IPS-11a (cell line): Measurements from ENCODE around the gene DDR2.
"Not testable (repeated sequence)": the region's sequence is repeated elsewhere in the genome, so short reads cannot be mapped to it uniquely, and the experiment has no call there.

Experiments used
- H3K4me3 ChIP-seq: one replicate; pipeline ENCODE4 v1.5.1; 2013; ENCODE audit warnings: low read depth, low read length, control low read depth

The DDR2 gene

GRCh38 chr1:162632217-162632666 lies at the start of gene DDR2:
TSS of gene DDR2 (plus strand) at chr1:162632464. CDS start at chr1:162719064, 86,600 bp downstream.
- peak within 1 kb of the TSS; percentile 58 for H3K4me3 ChIP-seq

GRCh38 chr1:162582901-162583300 lies 49.4 kb upstream of the DDR2 start:
- H3K4me3 ChIP-seq = not testable (repeated sequence)

DNA sequence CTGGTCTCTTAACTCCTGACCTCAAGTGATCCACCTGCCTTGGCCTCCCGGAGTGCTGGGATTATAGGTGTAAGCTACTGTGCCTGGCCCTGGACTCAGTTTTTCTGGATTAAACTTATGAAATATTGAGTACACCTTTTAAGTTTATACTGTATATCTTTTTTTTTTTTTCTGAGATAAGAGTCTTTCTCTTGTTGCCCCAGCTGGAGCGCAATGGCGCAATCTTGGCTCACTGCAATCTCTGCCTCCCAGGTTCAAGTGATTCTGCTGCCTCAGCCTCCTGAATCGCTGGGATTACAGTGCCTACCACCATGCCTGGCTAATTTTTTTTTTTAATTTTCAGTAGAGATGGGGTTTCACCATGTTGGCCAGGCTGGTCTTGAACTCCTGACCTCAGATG lies 47.2 kb upstream of the DDR2 start:
- not testable (repeated sequence) for H3K4me3 ChIP-seq

GRCh38 chr1:162587347-162587746 lies 44.9 kb upstream of the DDR2 start:
- H3K4me3 ChIP-seq = no peak overlapping the region

- no peak overlapping the region for H3K4me3 ChIP-seq
Measured at GRCh38 chr1:162587761-162588260, 44.5 kb upstream of the DDR2 start.

DNA sequence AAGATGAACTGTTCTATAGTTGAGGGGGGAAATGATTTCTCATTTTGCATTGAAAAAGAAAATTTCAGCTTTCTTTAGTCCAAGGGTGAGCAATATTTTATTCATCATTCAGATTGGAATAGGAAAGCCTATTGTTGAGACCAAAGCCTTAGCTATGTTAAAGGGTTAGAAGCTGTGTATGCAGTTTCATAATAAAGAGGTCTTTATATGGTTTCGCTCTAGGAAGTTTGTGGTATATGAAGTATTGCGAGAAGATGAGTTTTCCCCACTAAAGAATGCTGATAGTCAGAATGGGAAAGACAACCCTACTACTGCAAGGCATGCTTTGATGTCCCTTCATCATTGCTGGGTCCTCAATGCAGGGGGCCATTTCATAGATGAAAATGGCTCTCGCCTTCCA lies 42.2 kb upstream of the DDR2 start:
- no peak overlapping the region for H3K4me3 ChIP-seq

DNA sequence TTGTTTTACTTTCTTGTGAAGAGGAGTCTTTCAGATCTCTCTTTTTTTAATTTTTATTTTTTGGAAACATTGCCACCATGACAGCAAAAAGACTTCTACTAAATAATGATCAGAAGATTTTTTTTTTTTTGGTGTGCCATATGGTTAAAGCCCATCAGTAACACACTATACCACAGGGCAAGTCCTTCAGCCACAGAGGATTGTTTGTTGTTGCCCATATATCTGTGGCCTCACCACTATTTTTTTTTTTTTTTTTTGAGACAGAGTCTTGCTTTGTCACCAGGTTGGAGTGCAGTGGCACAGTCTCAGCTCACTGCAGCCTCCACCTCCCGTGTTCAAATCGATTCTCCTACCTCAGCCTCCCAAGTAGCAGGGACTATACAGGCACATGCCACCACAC lies 41.6 kb upstream of the DDR2 start:
- no peak overlapping the region for H3K4me3 ChIP-seq

DNA sequence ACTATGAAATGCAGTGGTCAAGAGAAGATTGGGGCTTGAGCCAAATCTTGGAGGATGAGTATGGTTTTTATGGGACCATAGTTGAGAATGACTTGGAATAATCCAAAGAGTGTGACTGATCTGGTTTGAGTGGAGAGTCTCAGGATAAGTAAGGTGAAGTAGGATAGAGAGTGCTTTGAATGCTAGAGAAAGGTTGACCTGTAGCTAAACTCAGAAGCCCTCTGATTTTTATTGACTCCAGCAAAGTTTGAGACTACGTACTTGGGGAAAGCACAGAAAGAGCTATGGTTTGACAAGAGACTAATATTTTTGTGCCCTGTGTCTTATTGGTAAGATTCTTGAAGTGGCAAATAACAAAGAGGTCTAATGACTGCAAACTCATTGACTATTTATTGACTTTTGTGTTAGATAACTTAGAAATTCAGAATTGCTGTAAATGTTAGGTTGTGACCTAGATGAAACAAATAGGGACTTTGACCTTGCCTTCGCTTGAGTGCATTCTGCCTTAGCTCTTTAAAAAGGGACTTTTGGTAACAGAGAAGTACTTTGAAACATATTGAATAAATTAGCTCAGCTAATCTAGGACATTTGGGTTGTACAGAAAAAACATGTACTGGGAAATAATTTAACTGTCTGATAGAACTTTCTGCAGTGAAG lies 35.6 kb upstream of the DDR2 start:
- no peak overlapping the region for H3K4me3 ChIP-seq

GRCh38 chr1:162599451-162599850 lies 32.8 kb upstream of the DDR2 start:
- no peak overlapping the region for H3K4me3 ChIP-seq

GRCh38 chr1:162603117-162603516 lies 29.1 kb upstream of the DDR2 start:
- not testable (repeated sequence) for H3K4me3 ChIP-seq

DNA sequence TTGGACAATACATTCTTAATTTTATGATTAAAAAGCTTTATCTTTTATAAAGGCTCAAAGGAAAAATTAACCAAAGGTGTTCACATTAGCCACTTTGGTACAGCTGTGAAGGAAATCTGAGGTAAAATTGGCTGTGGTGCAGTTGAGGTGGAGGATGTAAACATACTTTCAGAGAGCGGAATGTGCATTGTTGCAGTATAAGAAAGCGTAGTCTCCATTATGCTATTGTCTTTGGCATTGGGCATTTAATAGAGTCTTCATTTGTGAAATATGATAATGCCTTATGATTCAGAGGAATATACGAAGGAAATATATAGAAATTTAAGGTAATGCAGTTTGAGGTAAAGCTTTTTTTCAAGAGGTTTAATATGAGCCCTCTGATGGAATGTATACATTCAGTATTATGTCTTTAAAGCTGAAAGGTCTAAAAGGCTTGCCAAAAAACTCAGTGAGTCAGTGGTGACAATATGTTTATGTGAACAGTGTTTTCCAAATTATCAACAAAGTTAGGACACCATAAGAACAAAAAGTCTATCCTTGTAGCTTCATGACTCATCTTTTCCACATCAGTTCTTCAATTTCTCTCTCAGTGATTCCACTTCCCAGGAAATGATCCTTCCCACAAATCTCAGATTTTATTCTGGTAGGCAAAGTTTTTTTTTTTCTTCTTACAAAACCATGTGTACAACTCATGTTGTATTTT lies 26.9 kb upstream of the DDR2 start:
- H3K4me3 ChIP-seq = no peak overlapping the region

GRCh38 chr1:162609306-162609705 lies 23.0 kb upstream of the DDR2 start:
- no peak overlapping the region for H3K4me3 ChIP-seq

DNA sequence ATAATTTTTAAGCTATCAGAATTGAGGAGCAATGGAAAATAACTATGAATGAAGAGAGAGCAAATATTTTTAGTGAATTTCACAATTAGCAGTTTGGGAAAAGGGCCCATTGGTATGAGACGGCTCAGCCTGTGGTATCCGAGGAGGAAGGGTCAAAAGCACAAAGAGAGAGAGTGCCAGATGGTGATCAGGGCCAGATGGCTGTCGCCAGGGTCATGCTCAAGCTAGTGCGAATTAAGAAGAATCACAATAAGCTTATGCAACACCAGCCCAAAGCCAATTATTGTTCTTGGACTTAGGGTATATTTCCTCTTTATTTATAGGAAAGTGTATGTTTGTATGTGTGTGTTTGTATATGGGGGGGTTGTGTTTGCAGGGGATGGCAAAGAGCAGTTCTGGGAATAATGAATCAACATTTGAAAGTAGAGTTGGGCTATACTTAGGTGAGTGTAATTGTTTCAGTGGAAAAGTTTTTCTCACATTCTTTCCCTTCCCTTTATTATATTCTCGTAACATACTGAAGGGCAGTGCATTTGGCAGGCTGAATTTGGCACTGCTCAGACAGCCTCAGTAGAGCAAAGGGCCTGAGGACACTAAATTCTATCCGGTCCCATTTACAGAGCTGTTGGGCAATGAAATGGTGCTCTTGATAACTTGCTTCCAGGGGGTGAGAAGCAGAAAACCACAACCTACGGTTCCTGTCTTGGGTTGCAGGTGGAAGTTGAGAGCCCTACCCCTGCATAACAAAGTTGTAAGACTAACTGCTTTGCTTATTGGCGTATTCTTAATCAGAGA lies 19.5 kb upstream of the DDR2 start:
- H3K4me3 ChIP-seq = no peak overlapping the region

DNA sequence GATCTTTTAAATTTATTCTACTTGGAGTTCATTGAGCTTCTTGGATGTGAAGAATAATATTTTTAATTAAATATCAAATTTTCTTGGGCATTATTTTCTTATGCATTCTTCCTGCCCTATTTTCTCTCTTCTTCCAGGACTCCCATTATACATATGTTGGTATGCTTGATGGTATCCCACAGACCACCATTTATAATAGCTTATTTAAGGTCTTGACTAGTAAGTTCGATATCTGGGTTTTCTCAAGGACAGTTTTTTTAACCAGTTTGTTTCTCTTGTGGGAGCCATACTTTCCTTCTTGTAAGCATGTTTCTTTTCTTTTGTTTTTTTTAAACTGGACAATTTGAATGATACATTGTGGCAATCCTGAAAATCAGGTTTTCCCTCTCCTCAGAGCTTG lies 15.4 kb upstream of the DDR2 start:
- H3K4me3 ChIP-seq = no peak overlapping the region

GRCh38 chr1:162617513-162617912 lies 14.8 kb upstream of the DDR2 start:
- H3K4me3 ChIP-seq = no peak overlapping the region

GRCh38 chr1:162619076-162619475 lies 13.2 kb upstream of the DDR2 start:
- no peak overlapping the region for H3K4me3 ChIP-seq

DNA sequence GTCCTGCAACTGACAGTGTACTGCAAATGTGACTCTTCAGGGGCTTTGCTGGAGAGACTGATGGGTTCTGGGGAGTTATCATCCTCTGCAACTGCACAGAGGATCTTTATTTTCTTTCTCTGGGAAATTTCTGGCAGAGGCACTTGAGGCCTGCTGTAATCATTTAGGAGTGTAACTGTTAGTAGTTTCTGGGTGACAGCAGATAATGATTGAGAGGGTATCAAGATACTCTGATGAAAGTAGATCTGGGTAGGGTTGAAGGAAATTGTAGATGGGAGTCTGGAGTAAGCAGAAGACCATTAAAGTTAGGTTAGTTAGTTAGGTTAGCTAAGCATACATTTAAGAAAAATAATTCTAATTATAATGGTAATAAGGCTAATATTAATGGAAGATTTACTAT lies 11.0 kb upstream of the DDR2 start:
- H3K4me3 ChIP-seq = no peak overlapping the region

DNA sequence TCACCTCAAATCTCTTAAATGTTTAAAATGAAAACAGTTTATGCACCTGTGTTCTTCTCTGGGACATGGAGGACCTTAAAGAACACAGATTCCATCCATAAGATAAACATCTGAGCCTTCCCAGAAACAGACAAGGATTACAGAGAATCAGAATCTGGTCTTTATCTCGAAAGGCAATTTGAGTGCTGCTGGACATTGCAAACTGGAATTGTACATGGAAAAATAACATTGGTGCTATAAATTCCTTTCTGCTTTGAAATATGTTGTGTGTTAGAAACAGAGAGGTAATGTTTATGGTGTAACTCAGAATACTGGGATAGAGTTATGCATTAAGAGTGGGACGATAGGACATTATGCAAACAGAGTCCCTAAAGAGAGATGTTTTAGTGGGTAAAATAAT lies 6.6 kb upstream of the DDR2 start:
- H3K4me3 ChIP-seq = no peak overlapping the region

GRCh38 chr1:162626094-162626493 lies 6.2 kb upstream of the DDR2 start:
- H3K4me3 ChIP-seq = no peak overlapping the region

- no peak overlapping the region for H3K4me3 ChIP-seq
Measured at GRCh38 chr1:162626761-162627160, 5.5 kb upstream of the DDR2 start.

DNA sequence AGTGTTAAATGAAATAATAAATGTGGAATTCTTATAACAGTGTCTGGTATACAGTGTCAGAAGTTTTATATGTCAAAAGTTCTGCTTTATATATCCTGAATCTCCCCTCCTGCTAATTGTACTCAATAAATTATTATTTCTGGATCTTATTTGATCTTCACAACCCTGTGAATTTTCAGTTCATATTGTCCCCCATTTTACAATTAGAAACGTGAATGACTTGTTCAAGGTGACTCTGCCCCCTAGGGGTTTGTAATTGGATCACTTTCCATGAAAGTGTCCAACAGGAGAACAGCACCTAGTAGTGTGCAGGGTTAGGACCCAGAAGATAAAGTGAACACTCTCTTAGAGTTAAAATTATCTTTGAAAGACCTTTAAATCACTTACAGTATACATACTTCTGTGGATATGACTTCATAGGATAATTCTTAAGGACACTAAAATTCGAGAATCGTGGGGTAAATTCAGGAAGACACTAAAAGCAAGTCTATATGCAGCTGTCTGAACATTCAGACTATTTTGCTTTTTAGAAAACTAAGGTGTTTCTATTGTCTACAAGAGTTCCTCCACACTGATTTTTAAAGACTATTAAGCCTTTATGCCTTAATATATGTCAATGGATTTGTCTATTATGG lies 4.5 kb upstream of the DDR2 start:
- H3K4me3 ChIP-seq = no peak overlapping the region
